Measurements from ENCODE around the gene TRIP12.

DNA sequence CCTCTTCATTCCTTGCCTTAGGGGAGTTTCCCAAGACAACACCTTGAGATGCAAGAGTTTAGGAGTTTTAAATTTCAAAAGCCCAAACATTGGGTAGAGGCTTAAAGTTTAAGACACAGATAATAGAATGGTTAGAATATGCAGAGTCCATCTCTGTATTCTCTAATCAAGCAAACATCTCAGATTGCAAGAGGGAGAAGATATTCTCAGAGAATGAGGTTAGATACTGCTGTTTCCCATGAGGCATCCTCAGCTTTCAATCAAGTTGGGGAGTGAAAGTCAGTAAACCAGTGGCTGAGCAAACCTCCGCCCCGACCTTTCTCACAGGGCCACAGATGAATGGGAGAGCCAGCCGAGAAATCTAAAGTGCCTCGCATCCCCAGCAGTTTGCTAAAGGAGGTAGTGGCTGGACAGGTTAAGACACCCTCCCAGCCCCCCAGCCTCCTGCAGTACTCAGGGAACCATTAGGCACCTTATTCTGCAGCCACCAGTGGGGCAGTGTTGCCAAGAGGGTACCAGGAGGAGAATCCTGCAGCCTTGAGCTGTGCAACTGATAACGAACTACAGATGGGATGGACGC is 30.5 kb upstream of the TRIP12 start:
- no peak for TF ChIP-seq YY1 (IDR thresholded peaks at IDR 0.05; ENCODE audit: insufficient read depth, insufficient read length)
- TF ChIP-seq ZNF274 (IDR thresholded peaks at IDR 0.05; ENCODE audit: low read depth, low read length): no peak
